Fibroblast of villous mesenchyme (primary cell): Measurements from ENCODE around the gene DYNC1I1. TPM values are rescaled to one million over a fixed set of nuclear protein-coding genes. Genes with fewer than 3 reads are reported as not detected.

ENCODE experiments used
- DNase-seq: peaks from one replicate; pipeline ENCODE4 v3.0.0-alpha.2; 2010; ENCODE audit warnings: low read depth
- H3K4me3 ChIP-seq: 2 replicates; pipeline ENCODE4 v1.5.1; 2011; ENCODE audit warnings: low read depth, mild to moderate bottlenecking, low read length
- CTCF ChIP-seq: IDR thresholded peaks from 2 replicates; pipeline ENCODE4 v1.5.1; 2012; ENCODE audit warnings: low read depth, mild to moderate bottlenecking, low read length; ENCODE audit not compliant: insufficient read depth
- total RNA-seq: library from RNA; depleted of rRNA; stranded (reverse); fragments of >200 nt; gene quantifications from 2 replicates; pipeline ENCODE4 v1.2.3, GENCODE V29; 2012

DYNC1I1 gene
- total RNA-seq, 1 donor: 0.43 TPM

DNA sequence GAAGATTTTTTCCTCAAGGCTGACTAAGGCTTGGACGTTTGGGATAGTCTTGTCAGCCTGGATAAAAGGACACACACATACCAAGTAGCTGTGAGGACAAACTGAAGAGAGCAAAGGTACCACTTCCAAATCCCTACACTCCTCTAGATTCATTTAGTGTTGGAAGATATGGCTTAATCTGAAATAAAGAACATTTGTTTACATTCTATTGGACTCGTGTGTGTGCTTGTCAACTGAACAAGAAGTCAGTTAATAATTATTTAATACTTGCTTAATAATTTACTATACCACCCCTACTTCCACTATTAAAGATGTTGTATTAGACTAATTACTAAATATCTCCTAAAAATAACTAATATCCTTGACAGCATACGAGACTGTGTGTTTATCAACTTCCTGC is 23.3 kb upstream of the DYNC1I1 start:
- no peak overlapping the region for H3K4me3 ChIP-seq
- no peak for DNase-seq
- TF ChIP-seq CTCF: no peak

- no peak for TF ChIP-seq CTCF
- no peak overlapping the region for H3K4me3 ChIP-seq
- DNase-seq: no peak
These were observed 22.8 kb upstream of the DYNC1I1 start for GRCh38 chr7:95749515-95749914.

- no peak overlapping the region for H3K4me3 ChIP-seq
- TF ChIP-seq CTCF: no peak
- no peak for DNase-seq
These were observed 18.9 kb upstream of the DYNC1I1 start for GRCh38 chr7:95753440-95753839.

DNA sequence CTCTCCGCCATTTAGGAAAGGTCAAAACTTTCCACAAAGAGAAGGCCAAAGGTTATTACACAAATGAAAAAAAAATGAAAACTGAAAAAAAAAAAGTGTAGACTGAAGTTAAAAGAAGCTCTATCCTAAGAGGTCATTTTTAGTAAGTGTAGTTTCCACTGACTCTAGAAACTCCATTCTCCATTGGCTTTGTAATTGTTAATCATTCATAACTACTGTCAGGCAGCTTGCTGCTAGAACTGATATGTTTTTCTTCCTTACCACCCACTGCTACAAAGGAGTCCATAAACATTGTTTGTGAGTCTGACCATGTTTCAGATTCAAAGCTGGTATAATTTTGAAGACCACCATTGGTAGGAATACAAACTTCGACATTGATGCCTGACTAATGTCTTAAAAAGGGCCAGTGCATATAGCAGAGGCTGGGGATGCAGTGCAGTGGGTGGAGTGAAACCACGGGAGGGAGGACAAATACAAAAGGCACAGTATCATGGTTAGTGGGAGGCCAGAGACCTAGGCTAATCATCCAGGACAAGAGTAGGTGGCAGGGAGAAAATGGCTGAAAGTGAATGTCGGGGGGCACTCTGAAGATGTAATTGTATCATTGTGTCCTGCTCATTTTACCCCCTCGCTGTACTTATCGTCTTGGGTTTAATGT is 16.9 kb upstream of the DYNC1I1 start:
- no peak for TF ChIP-seq CTCF
- no peak for DNase-seq
- H3K4me3 ChIP-seq: no peak overlapping the region

GRCh38 chr7:95758187-95758586 is 14.2 kb upstream of the DYNC1I1 start:
- DNase-seq: no peak
- no peak for TF ChIP-seq CTCF

GRCh38 chr7:95766086-95766485 is 6.3 kb upstream of the DYNC1I1 start:
- TF ChIP-seq CTCF: no peak
- no peak for DNase-seq
- no peak overlapping the region for H3K4me3 ChIP-seq

More at GRCh38 chr7:95758187-95758586, 14.2 kb upstream of the DYNC1I1 start:
- no peak overlapping the region for H3K4me3 ChIP-seq

GRCh38 chr7:95766657-95767056 is 5.7 kb upstream of the DYNC1I1 start:
- no peak overlapping the region for H3K4me3 ChIP-seq
- no peak for DNase-seq
- no peak for TF ChIP-seq CTCF
